ENCODE results near the gene DYNLT2. TPM values are rescaled to one million over a fixed set of nuclear protein-coding genes. Genes with fewer than 3 reads are reported as not detected.

The DYNLT2 gene
- total and polyA plus RNA-seq, 2 of the 13 experiments (the other 11 are each of a cell fraction or from before 2014, with no cell fraction given): 2.1 to 4.3 TPM

- 0 out of 2 replicates have a peak, but pooled peaks have one; percentile 35 for TF ChIP-seq THAP7 (CRISPR knock-in tag; IDR thresholded peaks at IDR 0.05)
- no peak for TF ChIP-seq ZNF772 (CRISPR knock-in tag; IDR thresholded peaks at IDR 0.05)
- no peak for TF ChIP-seq ZNF557 (CRISPR knock-in tag; IDR thresholded peaks at IDR 0.05)
- no peak for TF ChIP-seq NR2F6 (IDR thresholded peaks at IDR 0.05)
- TF ChIP-seq NR2F6 (CRISPR knock-in tag; IDR thresholded peaks at IDR 0.05): no peak
- TF ChIP-seq, protein P1, sequence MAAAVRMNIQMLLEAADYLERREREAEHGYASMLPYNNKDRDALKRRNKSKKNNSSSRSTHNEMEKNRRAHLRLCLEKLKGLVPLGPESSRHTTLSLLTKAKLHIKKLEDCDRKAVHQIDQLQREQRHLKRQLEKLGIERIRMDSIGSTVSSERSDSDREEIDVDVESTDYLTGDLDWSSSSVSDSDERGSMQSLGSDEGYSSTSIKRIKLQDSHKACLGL (CRISPR knock-in tag; IDR thresholded peaks at IDR 0.05): no peak
- TF ChIP-seq ZNF564 (CRISPR knock-in tag; IDR thresholded peaks at IDR 0.05): 0 out of 2 replicates have a peak, but pooled peaks have one; percentile 26
- TF ChIP-seq ZNF432 (CRISPR knock-in tag; IDR thresholded peaks at IDR 0.05; ENCODE audit: borderline replicate concordance): peak; percentile 78; the same call in 1 of the 2 replicates
- TF ChIP-seq EP300 (IDR thresholded peaks at IDR 0.05; ENCODE audit: low read depth in 2 of 2, low read length in 2 of 2): no peak
- TF ChIP-seq EP300 (CRISPR knock-in tag; IDR thresholded peaks at IDR 0.05; ENCODE audit: borderline replicate concordance): no peak
- no peak for TF ChIP-seq GPN1 (CRISPR knock-in tag; IDR thresholded peaks at IDR 0.05; ENCODE audit: borderline replicate concordance)
- no peak for TF ChIP-seq KLF13 (CRISPR knock-in tag; IDR thresholded peaks at IDR 0.05)
- no peak for TF ChIP-seq MNT (IDR thresholded peaks at IDR 0.05)
- TF ChIP-seq, protein P2, sequence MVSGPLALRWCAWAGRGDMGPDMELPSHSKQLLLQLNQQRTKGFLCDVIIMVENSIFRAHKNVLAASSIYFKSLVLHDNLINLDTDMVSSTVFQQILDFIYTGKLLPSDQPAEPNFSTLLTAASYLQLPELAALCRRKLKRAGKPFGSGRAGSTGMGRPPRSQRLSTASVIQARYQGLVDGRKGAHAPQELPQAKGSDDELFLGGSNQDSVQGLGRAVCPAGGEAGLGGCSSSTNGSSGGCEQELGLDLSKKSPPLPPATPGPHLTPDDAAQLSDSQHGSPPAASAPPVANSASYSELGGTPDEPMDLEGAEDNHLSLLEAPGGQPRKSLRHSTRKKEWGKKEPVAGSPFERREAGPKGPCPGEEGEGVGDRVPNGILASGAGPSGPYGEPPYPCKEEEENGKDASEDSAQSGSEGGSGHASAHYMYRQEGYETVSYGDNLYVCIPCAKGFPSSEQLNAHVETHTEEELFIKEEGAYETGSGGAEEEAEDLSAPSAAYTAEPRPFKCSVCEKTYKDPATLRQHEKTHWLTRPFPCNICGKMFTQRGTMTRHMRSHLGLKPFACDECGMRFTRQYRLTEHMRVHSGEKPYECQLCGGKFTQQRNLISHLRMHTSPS (CRISPR knock-in tag; IDR thresholded peaks at IDR 0.05; ENCODE audit: low read depth): no peak
- TF ChIP-seq, protein P3, sequence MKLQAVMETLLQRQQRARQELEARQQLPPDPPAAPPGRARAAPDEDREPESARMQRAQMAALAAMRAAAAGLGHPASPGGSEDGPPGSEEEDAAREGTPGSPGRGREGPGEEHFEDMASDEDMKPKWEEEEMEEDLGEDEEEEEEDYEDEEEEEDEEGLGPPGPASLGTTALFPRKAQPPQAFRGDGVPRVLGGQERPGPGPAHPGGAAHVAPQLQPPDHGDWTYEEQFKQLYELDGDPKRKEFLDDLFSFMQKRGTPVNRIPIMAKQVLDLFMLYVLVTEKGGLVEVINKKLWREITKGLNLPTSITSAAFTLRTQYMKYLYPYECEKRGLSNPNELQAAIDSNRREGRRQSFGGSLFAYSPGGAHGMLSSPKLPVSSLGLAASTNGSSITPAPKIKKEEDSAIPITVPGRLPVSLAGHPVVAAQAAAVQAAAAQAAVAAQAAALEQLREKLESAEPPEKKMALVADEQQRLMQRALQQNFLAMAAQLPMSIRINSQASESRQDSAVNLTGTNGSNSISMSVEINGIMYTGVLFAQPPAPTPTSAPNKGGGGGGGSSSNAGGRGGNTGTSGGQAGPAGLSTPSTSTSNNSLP (IDR thresholded peaks at IDR 0.05; ENCODE audit: low read depth, low read length): no peak
- no peak for TF ChIP-seq TCF7 (IDR thresholded peaks at IDR 0.05; ENCODE audit: low read depth)
- no peak for TF ChIP-seq TOE1 (CRISPR knock-in tag; IDR thresholded peaks at IDR 0.05)
- TF ChIP-seq ZNF770 (CRISPR knock-in tag; IDR thresholded peaks at IDR 0.05): no peak
Observed at GRCh38 chr6:169798764-169799473, 47.5 kb upstream of the DYNLT2 start (continued).

Measured in HepG2 (cell line).